Measurements from ENCODE around the gene FANCB.

The FANCB gene

GRCh38 chrX:14913241-14913640 is 40.4 kb upstream of the FANCB start:
- TF ChIP-seq CTCF (IDR thresholded peaks at IDR 0.05; ENCODE audit: insufficient read depth, low read length, poor library complexity, severe bottlenecking) (no peak), EZH2phosphoT487 (conservative IDR thresholded peaks at IDR 0.05; ENCODE audit: low read length) (no peak)
- H3K36me3 ChIP-seq (ENCODE audit: low read length) = no peaks in the 10 kb centered on the region

DNA sequence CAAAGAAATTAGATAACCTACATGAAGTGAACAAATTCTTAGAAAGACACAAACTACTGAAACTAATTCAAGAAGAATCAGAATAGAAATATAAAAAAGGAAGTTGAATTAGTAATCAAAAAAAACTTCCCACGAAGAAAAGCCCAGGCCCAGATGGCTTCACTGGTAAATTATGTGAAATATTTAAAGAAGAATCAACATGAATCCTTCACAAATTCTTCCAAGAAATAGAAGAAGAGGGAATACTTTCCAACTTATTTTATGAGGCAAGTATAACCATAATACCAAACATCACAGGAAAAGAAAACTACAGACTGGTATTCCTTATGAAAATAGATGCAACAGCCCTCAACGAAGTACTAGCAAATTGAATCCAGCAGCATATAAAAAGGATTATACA is 31.0 kb upstream of the FANCB start:
- H3K4me2 ChIP-seq (ENCODE audit: low read depth, low read length, poor library complexity, severe bottlenecking) = no peak overlapping the region
- no peaks in the 10 kb centered on the region for H3K9me2 ChIP-seq (replicated peaks; ENCODE audit: insufficient read depth, low read length)
- H3K9me3 ChIP-seq (ENCODE audit: insufficient read depth, low read length) = no peaks in the 10 kb centered on the region
- no peak overlapping the region for H3K4me3 ChIP-seq (ENCODE audit: insufficient read depth, low read length, poor library complexity, severe bottlenecking)
- TF ChIP-seq EZH2phosphoT487 (conservative IDR thresholded peaks at IDR 0.05; ENCODE audit: low read length) (no peak), CTCF (IDR thresholded peaks at IDR 0.05; ENCODE audit: insufficient read depth, low read length, poor library complexity, severe bottlenecking) (no peak)
- no peaks in the 10 kb centered on the region for H3F3A ChIP-seq (ENCODE audit: insufficient read depth)
- peaks cover 4% of the 10 kb centered on the region; the same call in 1 of the 2 replicates for H3K36me3 ChIP-seq (ENCODE audit: low read length)
- no peaks in the 10 kb centered on the region for H4K20me1 ChIP-seq (ENCODE audit: low read depth, low read length)
- H3K27me3 ChIP-seq (ENCODE audit: low read length) = no peaks in the 10 kb centered on the region
- no peak overlapping the region for H3K9ac ChIP-seq (ENCODE audit: low read length)
- H3K79me2 ChIP-seq (ENCODE audit: insufficient read depth, low read length) = no peaks in the 10 kb centered on the region
- H3K27ac ChIP-seq (ENCODE audit: low read depth, low read length) = no peak overlapping the region
- H2AFZ ChIP-seq (ENCODE audit: low read depth, low read length, severe bottlenecking) = no peak overlapping the region

More at GRCh38 chrX:14913241-14913640, 40.4 kb upstream of the FANCB start:
- no peak overlapping the region for H3K9ac ChIP-seq (ENCODE audit: low read length)
- H3K9me2 ChIP-seq (replicated peaks; ENCODE audit: insufficient read depth, low read length) = no peaks in the 10 kb centered on the region
- H3K4me3 ChIP-seq (ENCODE audit: insufficient read depth, low read length, poor library complexity, severe bottlenecking) = no peak overlapping the region
- no peaks in the 10 kb centered on the region for H3F3A ChIP-seq (ENCODE audit: insufficient read depth)
- no peaks in the 10 kb centered on the region for H3K79me2 ChIP-seq (ENCODE audit: insufficient read depth, low read length)
- H3K27ac ChIP-seq (ENCODE audit: low read depth, low read length) = no peak overlapping the region
- no peaks in the 10 kb centered on the region for H4K20me1 ChIP-seq (ENCODE audit: low read depth, low read length)
- no peak overlapping the region for H2AFZ ChIP-seq (ENCODE audit: low read depth, low read length, severe bottlenecking)
- no peaks in the 10 kb centered on the region for H3K27me3 ChIP-seq (ENCODE audit: low read length)
- no peak overlapping the region for H3K4me2 ChIP-seq (ENCODE audit: low read depth, low read length, poor library complexity, severe bottlenecking)
- no peaks in the 10 kb centered on the region for H3K9me3 ChIP-seq (ENCODE audit: insufficient read depth, low read length)

DNA sequence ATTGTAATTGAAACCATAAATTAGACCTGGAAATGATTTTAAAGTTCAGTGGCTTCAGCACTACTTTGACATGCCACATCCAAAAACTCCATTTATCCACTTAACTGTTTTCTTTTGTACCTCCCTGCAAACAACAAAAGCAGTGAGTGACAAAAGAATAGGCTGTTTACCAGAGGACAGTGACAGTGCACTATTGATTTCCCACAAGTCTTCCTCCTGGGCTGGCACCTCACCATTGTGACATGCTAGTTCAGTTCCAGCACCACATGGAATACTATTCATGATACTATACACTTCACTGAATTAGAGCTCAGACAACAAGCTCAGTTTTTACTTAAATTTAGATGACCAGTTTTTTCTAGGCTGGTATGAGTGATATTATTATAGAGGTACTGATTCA is 29.7 kb upstream of the FANCB start:
- Histone ChIP-seq H3K9me2 (replicated peaks; ENCODE audit: insufficient read depth, low read length) (no peaks in the 10 kb centered on the region), H3K9ac (ENCODE audit: low read length) (no peak overlapping the region), H3K4me3 (ENCODE audit: insufficient read depth, low read length, poor library complexity, severe bottlenecking) (no peak overlapping the region), H3F3A (ENCODE audit: insufficient read depth) (no peaks in the 10 kb centered on the region), H3K27me3 (ENCODE audit: low read length) (no peaks in the 10 kb centered on the region), H3K79me2 (ENCODE audit: insufficient read depth, low read length) (no peaks in the 10 kb centered on the region), H3K27ac (ENCODE audit: low read depth, low read length) (no peak overlapping the region), H2AFZ (ENCODE audit: low read depth, low read length, severe bottlenecking) (no peak overlapping the region), H3K4me2 (ENCODE audit: low read depth, low read length, poor library complexity, severe bottlenecking) (no peak overlapping the region), H4K20me1 (ENCODE audit: low read depth, low read length) (no peaks in the 10 kb centered on the region), H3K9me3 (ENCODE audit: insufficient read depth, low read length) (no peaks in the 10 kb centered on the region), H3K36me3 (ENCODE audit: low read length) (peaks cover 4% of the 10 kb centered on the region; the same call in 1 of the 2 replicates)
- TF ChIP-seq CTCF (IDR thresholded peaks at IDR 0.05; ENCODE audit: insufficient read depth, low read length, poor library complexity, severe bottlenecking) = no peak

Measured in SU-DHL-6 (cell line).